DOHH2 (cell line): Measurements from ENCODE around the gene ASB9.

ENCODE experiments used
- H3F3A ChIP-seq: fragments of 200-600 bp; sonication (generic), shearing (Covaris generic); 2 replicates; pipeline ENCODE4 v1.6.0; 2016; ENCODE audit warnings: antibody characterized with exemption, mild to moderate bottlenecking; ENCODE audit not compliant: control insufficient read depth, insufficient read depth
- H3K27ac ChIP-seq: fragments of 200-600 bp; sonication (generic); 2 replicates; pipeline ENCODE4 v1.5.1; 2014; ENCODE audit warnings: low read depth, mild to moderate bottlenecking, low read length, moderate library complexity
- H3K27me3 ChIP-seq: fragments of 200-600 bp; sonication (generic); 2 replicates; pipeline ENCODE4 v1.6.1; 2014; ENCODE audit warnings: mild to moderate bottlenecking, low read length, mixed read lengths; ENCODE audit not compliant: control insufficient read depth
- H3K36me3 ChIP-seq: fragments of 200-600 bp; sonication (generic); 2 replicates; pipeline ENCODE4 v1.6.1; 2014; ENCODE audit warnings: mild to moderate bottlenecking, low read length, moderate library complexity, mixed read lengths; ENCODE audit not compliant: control insufficient read depth
- H3K4me1 ChIP-seq: fragments of 200-600 bp; sonication (generic); 2 replicates; pipeline ENCODE4 v1.6.1; 2014; ENCODE audit warnings: mild to moderate bottlenecking, low read length, mixed read lengths; ENCODE audit not compliant: control insufficient read depth
- H3K4me2 ChIP-seq: fragments of 200-600 bp; sonication (generic); 2 replicates; pipeline ENCODE4 v1.6.0; 2014; ENCODE audit warnings: mild to moderate bottlenecking, low read length, moderate library complexity
- H3K4me3 ChIP-seq: fragments of 200-600 bp; sonication (generic); 2 replicates; pipeline ENCODE4 v1.5.1; 2014; ENCODE audit warnings: mild to moderate bottlenecking, low read length, mixed read lengths
- H3K79me2 ChIP-seq: fragments of 200-600 bp; sonication (generic); 2 replicates; pipeline ENCODE4 v1.6.1; 2014; ENCODE audit warnings: mild to moderate bottlenecking, low read length, mixed read lengths; ENCODE audit not compliant: control insufficient read depth
- H3K9me2 ChIP-seq: fragments of 200-600 bp; sonication (generic); replicated peaks from 2 replicates; pipeline ENCODE4 v1.6.1; 2014; ENCODE audit warnings: mild to moderate bottlenecking, low read length, mixed read lengths; ENCODE audit not compliant: control insufficient read depth
- H3K9me3 ChIP-seq: fragments of 200-600 bp; sonication (generic); 2 replicates; pipeline ENCODE4 v1.6.1; 2014; ENCODE audit warnings: antibody characterized with exemption, low read length, mixed read lengths; ENCODE audit not compliant: control insufficient read depth, insufficient read depth
- H4K20me1 ChIP-seq: fragments of 200-600 bp; sonication (generic); 2 replicates; pipeline ENCODE4 v1.6.0; 2014; ENCODE audit warnings: low read depth, mild to moderate bottlenecking, antibody characterized with exemption, low read length, moderate library complexity; ENCODE audit not compliant: control insufficient read depth, insufficient read depth
- EZH2phosphoT487 ChIP-seq: fragments of 200-600 bp; sonication (generic); IDR thresholded peaks from 2 replicates; pipeline ENCODE4 v1.6.1; 2017; ENCODE audit warnings: borderline replicate concordance, mild to moderate bottlenecking, antibody characterized with exemption, low read length, moderate library complexity, mixed read lengths
- TF ChIP-seq, protein P1 (sequence below): fragments of 200-600 bp; sonication (generic); IDR thresholded peaks from one replicate; pipeline ENCODE4 v1.5.1; 2014; ENCODE audit warnings: antibody characterized with exemption, mild to moderate bottlenecking, low read depth, low read length; ENCODE audit not compliant: poor library complexity, severe bottlenecking

The ASB9 gene

DNA sequence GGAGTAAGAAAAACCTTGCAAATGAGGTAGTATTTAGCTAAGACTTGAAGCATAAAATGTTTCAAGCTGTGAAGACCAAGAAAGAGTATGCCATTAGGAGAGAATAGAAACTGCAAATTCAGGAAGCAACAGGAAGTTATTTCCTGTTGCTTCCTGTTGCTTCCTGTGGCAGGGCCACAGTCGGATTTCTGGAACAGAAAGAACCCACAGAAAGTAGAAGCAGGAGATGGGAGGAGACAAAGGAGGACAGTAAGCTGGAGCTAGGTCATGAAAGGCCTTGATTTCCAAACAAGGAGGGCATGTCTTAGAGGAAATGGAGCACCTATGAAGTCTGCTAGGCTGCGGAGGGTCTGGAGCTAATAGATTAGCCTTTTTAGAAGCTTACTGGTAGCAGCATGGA, 28.3 kb upstream of the ASB9 start:
- Histone ChIP-seq H3K4me1 (no peaks in the 10 kb centered on the region), H3K4me3 (no peak overlapping the region), H3K79me2 (no peaks in the 10 kb centered on the region), H3K27ac (no peak overlapping the region), H3F3A (no peaks in the 10 kb centered on the region), H3K9me3 (no peaks in the 10 kb centered on the region), H3K36me3 (no peaks in the 10 kb centered on the region), H3K9me2 (no peaks in the 10 kb centered on the region), H4K20me1 (no peaks in the 10 kb centered on the region), H3K4me2 (no peak overlapping the region), H3K27me3 (no peaks in the 10 kb centered on the region)
- TF ChIP-seq, protein P1, sequence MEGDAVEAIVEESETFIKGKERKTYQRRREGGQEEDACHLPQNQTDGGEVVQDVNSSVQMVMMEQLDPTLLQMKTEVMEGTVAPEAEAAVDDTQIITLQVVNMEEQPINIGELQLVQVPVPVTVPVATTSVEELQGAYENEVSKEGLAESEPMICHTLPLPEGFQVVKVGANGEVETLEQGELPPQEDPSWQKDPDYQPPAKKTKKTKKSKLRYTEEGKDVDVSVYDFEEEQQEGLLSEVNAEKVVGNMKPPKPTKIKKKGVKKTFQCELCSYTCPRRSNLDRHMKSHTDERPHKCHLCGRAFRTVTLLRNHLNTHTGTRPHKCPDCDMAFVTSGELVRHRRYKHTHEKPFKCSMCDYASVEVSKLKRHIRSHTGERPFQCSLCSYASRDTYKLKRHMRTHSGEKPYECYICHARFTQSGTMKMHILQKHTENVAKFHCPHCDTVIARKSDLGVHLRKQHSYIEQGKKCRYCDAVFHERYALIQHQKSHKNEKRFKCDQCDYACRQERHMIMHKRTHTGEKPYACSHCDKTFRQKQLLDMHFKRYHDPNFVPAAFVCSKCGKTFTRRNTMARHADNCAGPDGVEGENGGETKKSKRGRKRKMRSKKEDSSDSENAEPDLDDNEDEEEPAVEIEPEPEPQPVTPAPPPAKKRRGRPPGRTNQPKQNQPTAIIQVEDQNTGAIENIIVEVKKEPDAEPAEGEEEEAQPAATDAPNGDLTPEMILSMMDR, result no peak
- no peak for TF ChIP-seq EZH2phosphoT487

DNA sequence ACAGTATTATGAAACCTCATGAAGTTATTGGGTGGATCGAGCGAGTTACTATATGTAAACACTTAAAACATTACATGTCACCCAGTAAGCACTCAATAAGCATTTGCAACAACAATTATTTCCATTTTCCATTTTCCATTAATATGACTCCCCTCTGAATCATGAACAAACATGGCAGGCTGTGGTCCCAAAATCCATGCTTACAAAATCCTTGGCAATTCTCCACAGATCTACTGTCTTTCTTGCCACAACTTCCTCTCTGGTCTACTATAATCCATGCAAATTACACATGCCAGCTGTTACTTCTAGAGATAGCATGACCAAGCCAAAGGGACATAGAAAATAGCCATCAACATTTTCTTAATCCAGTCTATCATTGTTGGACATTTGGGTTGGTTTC, 23.6 kb upstream of the ASB9 start:
- no peaks in the 10 kb centered on the region for H3K79me2 ChIP-seq
- H3F3A ChIP-seq, result no peaks in the 10 kb centered on the region
- H3K4me3 ChIP-seq, result no peak overlapping the region
- H3K27me3 ChIP-seq, result no peaks in the 10 kb centered on the region
- no peak overlapping the region for H3K4me2 ChIP-seq
- H4K20me1 ChIP-seq, result no peaks in the 10 kb centered on the region
- no peaks in the 10 kb centered on the region for H3K9me2 ChIP-seq
- no peaks in the 10 kb centered on the region for H3K9me3 ChIP-seq
- H3K36me3 ChIP-seq, result no peaks in the 10 kb centered on the region
- no peak overlapping the region for H3K27ac ChIP-seq
- TF ChIP-seq, protein P1, result no peak
- TF ChIP-seq EZH2phosphoT487, result no peak
- no peaks in the 10 kb centered on the region for H3K4me1 ChIP-seq

DNA sequence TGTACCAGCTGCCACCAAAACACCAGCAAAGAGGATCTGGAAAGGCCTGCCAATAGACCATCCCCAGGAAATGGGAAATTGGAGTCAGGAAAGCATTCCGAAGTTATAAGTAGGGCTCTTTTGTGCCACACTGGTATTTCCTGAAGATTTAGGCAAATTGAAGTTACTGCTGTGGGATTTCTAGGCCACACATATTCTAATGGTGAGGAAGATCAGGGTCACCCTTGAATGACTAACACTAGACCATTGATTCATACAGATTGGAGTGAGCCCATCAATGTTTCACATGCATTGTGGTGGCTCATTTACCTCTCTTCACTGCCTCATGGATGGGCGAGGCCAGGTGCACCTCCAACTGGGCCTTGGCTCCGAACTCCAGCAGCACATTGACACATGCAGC, 23.0 kb upstream of the ASB9 start:
- no peaks in the 10 kb centered on the region for H3K27me3 ChIP-seq
- H3F3A ChIP-seq, result no peaks in the 10 kb centered on the region
- no peaks in the 10 kb centered on the region for H3K36me3 ChIP-seq
- no peaks in the 10 kb centered on the region for H3K9me2 ChIP-seq
- TF ChIP-seq, protein P1, result no peak
- no peak for TF ChIP-seq EZH2phosphoT487
- H3K79me2 ChIP-seq, result no peaks in the 10 kb centered on the region
- H3K9me3 ChIP-seq, result no peaks in the 10 kb centered on the region
- no peak overlapping the region for H3K4me3 ChIP-seq
- H3K27ac ChIP-seq, result no peak overlapping the region
- H3K4me1 ChIP-seq, result no peaks in the 10 kb centered on the region
- H4K20me1 ChIP-seq, result no peaks in the 10 kb centered on the region
- no peak overlapping the region for H3K4me2 ChIP-seq

DNA sequence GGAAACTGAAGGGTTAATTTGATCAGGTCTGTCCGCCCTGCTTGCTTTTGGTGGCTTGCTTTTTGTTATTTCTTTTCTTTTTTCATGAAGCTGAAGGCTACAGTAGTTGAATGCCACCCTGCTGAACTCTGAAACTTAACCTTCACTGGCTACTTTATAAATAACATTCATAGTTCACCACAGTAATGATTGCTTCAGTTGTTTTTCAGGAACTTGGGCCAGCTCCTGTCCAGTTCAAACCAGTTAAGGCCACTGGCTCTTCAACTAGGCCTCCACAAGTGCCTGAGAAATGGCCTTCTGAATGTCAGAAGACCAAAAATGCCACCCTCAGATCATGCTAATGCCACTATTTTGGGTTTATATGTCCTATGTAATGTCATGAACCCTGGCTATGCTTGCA, 7.7 kb upstream of the ASB9 start:
- H3K79me2 ChIP-seq, result no peaks in the 10 kb centered on the region
- H3K27me3 ChIP-seq, result no peaks in the 10 kb centered on the region
- H3K4me2 ChIP-seq, result no peak overlapping the region
- no peak overlapping the region for H3K4me3 ChIP-seq
- TF ChIP-seq, protein P1, result no peak
- no peak for TF ChIP-seq EZH2phosphoT487
- no peaks in the 10 kb centered on the region for H3K9me3 ChIP-seq
- no peaks in the 10 kb centered on the region for H3F3A ChIP-seq
- no peaks in the 10 kb centered on the region for H3K9me2 ChIP-seq
- H3K36me3 ChIP-seq, result no peaks in the 10 kb centered on the region
- H3K27ac ChIP-seq, result no peak overlapping the region
- no peaks in the 10 kb centered on the region for H3K4me1 ChIP-seq
- no peaks in the 10 kb centered on the region for H4K20me1 ChIP-seq
